ENCODE data around the gene KCNJ11.

Gene KCNJ11

GRCh38 chr11:17389211-17389956 lies 925 bp upstream of the KCNJ11 start:
- peak; percentile 90 to 94 (median 93) for DNase-seq

GRCh38 chr11:17387811-17388210 lies 648 bp downstream of the KCNJ11 start:
- DNase-seq: no peak

GRCh38 chr11:17387254-17387653 lies 1.2 kb downstream of the KCNJ11 start:
- no peak for DNase-seq

- DNase-seq: peak; percentile 22 to 66 (median 34)
These were observed 2.0 kb downstream of the KCNJ11 start for GRCh38 chr11:17386331-17387084.

GRCh38 chr11:17385926-17386325 lies 2.5 kb downstream of the KCNJ11 start:
- DNase-seq: no peak

GRCh38 chr11:17385492-17385891 lies 3.0 kb downstream of the KCNJ11 start:
- DNase-seq: no peak

- DNase-seq: peak; percentile 68 to 94 (median 93)
These were observed 4.4 kb downstream of the KCNJ11 start for GRCh38 chr11:17384002-17384511.

GRCh38 chr11:17383461-17383860 lies 5.0 kb downstream of the KCNJ11 start:
- no peak for DNase-seq

- no peak for DNase-seq
These were observed 6.3 kb downstream of the KCNJ11 start for GRCh38 chr11:17382046-17382728.

- no peak for DNase-seq
These were observed 7.3 kb downstream of the KCNJ11 start for GRCh38 chr11:17381156-17381555.

GRCh38 chr11:17379383-17380180 lies 8.9 kb downstream of the KCNJ11 start:
- DNase-seq: no peak

GRCh38 chr11:17378655-17379054 lies 9.8 kb downstream of the KCNJ11 start:
- no peak for DNase-seq

- DNase-seq: no peak
These were observed 12.0 kb downstream of the KCNJ11 start for GRCh38 chr11:17376493-17376892.

- DNase-seq: no peak
These were observed 12.9 kb downstream of the KCNJ11 start for GRCh38 chr11:17375547-17375946.

- peak; percentile 13 to 64 (median 35) for DNase-seq
These were observed 16.8 kb downstream of the KCNJ11 start for GRCh38 chr11:17371614-17372013.

GRCh38 chr11:17369684-17370243 lies 18.7 kb downstream of the KCNJ11 start:
- no peak for DNase-seq

GRCh38 chr11:17369094-17369493 lies 19.4 kb downstream of the KCNJ11 start:
- DNase-seq: no peak

- no peak for DNase-seq
These were observed 19.9 kb downstream of the KCNJ11 start for GRCh38 chr11:17368551-17368950.

- DNase-seq: no peak
These were observed 22.0 kb downstream of the KCNJ11 start for GRCh38 chr11:17366495-17366894.

- DNase-seq: peak; percentile 31 to 78 (median 71)
These were observed 33.9 kb downstream of the KCNJ11 start for GRCh38 chr11:17354601-17354991.

- DNase-seq: no peak
These were observed 34.4 kb downstream of the KCNJ11 start for GRCh38 chr11:17353821-17354600.

Measured in NCI-H1417 (cell line).